HG03108 (cell line): ENCODE results near the gene TMC7.
"Not testable (repeated sequence)": the region's sequence is repeated elsewhere in the genome, so short reads cannot be mapped to it uniquely, and the experiment has no call there.

Source experiments
- ATAC-seq: cut with Tn5 transposase; IDR thresholded peaks from one replicate; pipeline ENCODE4 v1.9.1; 2021; ENCODE audit warnings: moderate library complexity; ENCODE audit not compliant: unreplicated experiment

The TMC7 gene

DNA sequence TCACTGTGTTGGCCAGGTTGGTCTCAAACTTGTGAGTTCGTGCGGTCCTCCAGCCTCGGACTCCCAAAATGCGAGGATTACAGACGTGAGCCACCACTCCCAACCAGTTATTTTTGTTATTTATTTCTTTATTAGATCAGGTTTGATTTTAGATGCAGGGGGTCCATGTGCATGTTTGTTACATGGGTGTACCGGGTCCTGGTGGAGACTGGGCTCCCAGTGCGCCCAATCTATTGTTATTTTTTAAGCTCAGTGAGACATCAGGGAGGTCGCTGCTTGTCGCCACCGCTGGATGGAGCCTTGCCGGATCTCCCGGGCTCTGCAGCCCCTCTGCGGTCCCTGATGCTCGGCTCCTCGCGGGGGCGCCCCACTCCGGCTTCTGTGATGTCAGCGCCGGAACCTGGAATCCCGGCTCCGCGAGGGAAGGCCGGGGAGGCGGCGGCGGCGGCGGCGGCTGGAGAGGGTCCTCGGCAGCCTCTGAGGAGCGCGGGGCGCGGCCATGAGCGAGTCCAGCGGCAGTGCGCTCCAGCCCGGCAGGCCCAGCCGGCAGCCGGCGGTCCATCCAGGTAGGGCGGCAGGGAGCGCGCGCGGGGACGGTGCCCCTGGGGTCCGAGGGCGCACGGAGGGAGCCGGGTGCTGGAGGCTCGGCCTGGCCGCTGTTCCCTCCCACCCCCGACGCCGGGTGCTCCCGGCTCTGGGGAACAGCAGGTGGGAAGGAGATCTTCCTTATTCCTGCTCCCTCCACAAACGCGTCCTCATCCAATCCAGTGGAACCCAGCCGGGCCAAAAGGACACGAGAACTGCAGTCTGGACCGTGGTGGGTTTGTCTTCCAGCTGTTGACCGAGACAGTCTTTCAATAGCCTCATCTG is at the start of gene TMC7:
Gene TMC7 (plus strand): TSS at position 370 of the 870 bp plus-strand sequence. CDS start 130 bp downstream, at position 500.
- no peak for ATAC-seq

DNA sequence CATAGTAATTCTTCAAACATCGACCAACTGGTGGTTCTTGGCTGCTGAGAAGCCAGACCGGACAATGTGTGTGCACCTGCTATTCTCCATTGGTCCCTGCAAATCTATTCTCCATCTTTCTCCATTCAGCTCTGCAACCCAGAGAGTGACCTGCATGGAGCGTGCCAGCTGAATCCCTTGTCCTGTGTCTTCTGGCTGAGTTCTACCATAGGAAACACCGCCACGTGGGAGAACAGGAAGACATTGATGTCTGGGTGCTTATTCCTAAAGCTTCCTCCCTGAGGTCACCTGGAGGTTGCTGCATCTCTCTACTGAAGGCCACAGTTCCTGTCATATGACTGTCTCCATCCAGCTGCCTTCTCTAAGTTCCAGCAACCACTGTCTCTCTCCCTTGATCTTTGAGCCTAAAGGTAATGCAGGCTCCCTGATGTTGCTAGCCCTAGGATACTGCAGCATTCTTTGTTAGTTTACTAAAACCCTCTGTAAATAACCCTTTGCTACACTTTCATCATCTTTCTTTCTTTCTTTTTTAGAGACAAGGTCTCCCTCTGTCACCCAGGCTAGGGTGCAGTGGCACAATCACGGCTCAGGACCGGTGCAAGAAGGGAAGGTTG is 46.9 kb upstream of the TMC7 start:
- no peak for ATAC-seq

DNA sequence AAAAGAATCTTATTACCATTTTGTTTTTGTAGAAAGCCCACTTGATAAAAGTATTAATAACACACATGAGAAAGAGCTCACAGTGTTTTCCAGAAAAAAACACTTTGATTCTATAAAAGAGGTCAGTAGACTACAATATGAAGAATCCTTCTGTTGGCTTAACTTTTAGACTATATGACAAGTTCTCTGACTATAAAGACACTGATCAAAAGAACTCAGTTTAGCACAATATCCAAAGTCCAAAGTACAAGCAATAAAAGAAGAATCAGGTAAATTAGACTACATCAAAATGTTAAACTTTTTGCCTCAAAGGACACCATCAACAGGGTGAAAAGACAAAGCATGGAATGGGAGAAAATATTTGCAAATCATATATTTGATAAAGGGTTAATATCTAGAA is 46.3 kb upstream of the TMC7 start:
- no peak for ATAC-seq

DNA sequence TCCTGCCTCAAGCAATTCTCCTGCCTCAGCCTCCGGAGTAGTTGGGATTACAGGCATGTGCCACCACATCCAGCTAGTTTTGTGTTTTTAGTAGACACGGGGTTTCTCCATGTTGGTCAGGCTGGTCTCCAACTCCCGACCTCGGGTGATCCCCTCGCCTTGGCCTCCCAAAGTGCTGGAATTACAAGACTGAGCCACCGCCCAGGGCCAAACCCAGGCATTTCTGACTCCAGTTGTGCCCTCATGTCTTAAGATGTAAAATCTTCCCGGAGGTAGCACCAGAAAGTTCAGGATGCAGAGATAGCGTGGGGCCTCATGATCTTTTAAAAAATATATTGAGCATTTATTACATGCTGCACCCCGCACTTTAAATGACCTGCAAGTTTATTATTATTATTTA is 44.7 kb upstream of the TMC7 start:
- no peak for ATAC-seq

DNA sequence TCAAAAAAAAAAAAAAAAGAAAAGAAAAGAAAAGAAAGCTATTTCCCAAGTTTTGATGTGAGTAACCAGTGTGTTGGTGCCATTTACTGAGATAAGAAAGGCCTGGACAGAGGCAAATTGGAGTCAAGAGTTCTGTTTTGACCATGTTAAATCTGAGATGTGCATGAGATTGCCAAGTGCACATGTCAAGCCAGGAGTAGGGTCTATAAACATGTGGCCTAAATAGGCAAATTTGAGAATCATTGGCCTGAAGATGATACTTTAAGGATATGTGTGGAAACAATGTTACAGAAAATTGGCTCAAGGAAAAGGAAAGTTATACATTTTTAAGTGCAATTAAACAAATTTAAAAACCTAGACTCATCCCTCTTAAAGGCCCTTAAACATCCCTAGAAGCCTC is 42.3 kb upstream of the TMC7 start:
- ATAC-seq = no peak

DNA sequence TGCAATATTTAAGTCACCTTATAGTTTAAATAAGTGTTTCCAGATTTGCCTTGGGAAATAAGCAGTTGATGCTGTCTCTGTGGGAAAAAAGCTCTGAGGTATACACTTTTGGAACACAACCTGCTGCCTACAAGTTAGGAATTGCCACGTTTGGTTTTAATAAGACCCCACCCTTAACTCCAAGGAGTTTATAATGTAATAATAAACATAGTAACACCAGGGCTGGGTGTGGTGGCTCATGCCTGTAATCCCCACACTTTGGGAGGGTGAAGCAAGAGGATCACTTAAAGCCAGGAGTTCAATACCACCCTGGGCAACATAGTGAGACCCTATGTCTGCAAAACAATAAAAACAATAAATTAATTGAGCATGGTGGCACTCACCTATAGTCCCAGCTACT is 41.7 kb upstream of the TMC7 start:
- no peak for ATAC-seq

DNA sequence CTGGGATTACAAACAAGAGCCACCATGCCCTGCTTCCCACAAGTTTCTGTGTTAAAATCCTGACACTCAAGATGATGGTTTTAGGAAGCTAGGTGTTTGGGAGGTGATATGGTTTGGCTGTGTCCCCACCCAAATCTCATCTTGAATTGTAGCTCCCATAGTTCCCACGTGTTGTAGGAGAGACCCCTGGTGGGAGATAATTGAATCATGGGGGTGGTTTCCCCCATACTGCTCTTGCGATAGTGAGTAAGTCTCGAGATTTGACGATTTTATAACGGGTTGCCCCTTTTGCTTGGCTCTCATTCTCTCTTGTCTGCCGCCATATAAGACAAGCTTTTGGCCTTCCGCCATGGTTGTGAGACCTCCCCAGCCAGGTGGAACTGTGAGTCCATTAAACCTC is 40.3 kb upstream of the TMC7 start:
- no peak for ATAC-seq

DNA sequence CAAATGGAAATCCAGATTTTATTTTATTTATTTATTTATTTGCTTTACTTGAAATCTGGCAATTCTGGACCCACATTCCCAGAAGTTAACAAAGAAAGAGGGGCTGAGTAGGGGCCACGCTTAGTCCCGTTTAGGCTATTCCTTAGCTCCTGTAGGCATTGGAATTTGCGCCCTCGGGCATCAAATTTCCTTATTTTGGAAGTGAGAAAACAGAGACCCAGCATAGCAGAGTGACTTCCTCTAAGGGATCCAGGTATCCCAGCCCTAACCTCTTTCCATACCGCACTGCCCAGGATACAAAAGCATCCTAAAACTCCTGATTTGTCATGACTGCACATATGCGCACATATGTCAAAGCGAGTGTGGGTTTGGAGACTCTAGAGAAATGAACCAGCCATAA is 38.5 kb upstream of the TMC7 start:
- ATAC-seq = no peak

DNA sequence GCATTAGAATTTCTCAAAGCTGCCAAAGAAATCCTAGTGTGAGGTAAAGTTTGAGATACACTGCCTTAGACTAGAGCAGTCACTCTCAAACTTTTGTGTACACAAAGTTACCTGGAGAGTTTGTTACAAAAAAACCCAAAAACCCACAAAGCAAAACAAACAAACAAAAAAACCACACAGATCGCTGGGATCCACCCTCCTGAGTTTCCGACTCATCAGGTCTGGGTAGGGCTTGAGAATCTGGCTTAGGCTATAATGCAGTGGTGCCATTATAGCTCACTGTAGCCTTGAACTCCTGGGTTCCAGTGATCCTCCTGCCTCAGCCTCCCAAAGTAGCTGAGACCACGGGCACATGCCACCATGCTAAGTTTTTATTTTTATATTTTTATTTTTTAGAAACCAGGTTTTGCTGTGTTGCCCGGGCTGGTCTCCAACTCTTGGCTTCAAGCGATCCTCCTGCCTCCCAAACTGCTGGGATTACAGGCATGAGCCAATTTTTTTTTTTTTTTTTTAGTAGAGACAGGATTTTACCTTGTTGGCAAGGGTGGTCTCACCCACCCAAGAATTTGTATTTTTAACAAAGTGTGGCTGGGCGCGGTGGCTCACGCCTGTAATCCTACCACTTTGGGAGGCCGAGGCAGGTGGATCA is 35.2 kb upstream of the TMC7 start:
- ATAC-seq = no peak

DNA sequence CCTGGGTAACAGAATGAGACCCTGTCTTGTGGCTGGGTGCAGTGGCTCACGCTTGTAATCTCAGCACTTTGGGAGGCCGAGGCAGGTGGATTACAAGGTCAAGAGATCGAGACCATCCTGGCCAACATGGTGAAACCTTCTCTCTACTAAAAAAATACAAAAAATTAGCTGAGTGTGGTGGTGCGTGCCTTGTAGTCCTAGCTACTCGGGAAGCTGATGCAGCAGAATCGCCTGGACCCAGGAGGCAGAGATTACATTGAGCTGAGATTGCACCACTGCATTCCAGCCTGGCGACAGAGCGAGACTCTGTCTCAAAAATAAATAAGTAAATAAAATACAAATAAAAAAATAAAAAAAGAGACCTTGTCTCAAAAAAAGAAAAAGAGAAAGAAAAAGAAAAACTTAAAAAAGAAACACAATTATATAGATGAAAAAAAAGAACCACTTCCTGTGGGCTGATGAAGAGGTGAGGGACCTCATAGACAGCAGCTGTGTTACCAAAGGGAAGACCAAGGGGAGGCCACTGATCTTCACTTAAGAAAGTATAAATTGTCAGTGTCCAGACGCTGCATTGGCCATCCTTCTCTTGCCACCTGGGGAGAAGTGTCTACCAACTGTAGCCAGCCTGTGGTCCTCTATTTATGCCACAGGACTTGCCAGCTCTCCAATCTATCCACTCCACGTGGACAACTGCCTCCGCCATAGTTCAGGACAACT is 33.1 kb upstream of the TMC7 start:
- ATAC-seq = no peak

DNA sequence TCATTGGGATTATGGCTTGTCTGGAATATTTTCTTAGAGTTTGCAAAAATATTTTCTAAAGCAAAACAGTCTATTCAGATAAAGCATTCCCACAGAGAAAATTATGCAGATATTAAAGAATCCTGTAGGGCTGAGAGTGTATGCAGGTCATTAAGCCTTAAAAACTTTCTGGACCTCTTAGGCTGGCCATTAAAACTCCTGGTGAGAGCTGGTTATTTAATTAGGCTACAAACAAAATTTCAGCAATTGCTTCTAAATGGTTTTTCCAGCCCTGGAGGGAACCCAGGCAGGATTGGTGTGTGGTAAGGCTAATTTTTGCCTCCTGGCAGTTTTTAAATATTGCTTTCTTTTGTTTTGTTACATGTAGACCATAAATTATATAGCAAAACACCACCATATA is 30.2 kb upstream of the TMC7 start:
- ATAC-seq = no peak

DNA sequence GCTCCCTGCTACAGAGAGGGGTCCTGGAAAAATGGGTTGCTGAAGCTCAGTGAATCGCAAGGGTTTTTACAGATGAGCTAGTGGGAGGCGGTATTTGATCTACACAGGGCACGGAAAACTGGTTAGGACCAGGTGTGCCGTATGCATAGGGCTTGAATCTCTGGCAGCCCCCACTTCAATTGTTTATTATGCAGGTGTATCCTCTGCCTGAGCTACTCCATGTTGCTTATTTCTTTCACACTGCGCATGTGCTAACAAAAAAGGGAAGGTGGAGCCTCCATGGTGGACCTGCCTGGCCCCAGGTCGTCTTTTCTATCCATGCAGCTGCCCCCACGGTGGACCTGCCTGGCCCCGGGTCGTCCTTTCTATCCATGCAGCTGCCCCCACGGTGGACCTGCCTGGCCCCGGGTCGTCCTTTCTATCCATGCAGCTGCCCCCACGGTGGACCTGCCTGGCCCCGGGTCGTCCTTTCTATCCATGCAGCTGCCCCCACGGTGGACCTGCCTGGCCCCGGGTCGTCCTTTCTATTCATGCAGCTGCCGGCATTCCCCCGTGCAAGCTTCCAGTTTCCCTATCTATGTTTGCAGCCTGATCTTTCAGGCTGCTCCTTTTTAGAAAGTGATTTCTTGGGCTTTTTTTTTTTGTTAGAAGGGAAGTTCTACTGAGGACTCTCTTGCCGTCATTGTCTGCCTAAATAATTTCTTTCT is 27.7 kb upstream of the TMC7 start:
- ATAC-seq = not testable (repeated sequence)

DNA sequence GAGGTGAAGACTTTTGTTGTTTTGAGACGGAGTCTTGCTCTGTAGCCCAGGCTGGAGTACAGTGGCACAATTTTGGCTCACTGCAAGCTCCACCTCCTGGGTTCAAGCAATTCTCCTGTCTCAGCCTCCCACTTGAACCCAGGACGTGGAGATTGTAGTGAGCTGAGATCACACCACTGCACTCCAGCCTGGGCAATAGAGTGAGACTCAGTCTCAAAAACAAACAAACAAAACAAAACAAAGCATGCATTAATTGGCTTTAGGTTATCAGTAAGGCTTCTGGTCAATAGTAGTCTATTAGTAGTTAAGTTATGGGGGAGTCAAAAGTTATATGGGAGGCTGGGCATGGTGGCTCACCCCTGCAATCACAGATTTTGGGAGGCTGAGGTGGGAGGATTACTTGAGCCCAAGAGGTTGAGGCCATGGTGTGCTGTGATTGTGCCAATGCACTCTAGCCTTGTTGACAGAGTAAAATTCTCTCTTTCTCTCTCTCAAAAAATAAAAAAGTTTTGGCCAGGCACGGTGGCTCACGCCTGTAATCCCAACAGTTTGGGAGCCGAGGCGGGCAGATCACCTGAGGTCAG is 27.0 kb upstream of the TMC7 start:
- not testable (repeated sequence) for ATAC-seq

DNA sequence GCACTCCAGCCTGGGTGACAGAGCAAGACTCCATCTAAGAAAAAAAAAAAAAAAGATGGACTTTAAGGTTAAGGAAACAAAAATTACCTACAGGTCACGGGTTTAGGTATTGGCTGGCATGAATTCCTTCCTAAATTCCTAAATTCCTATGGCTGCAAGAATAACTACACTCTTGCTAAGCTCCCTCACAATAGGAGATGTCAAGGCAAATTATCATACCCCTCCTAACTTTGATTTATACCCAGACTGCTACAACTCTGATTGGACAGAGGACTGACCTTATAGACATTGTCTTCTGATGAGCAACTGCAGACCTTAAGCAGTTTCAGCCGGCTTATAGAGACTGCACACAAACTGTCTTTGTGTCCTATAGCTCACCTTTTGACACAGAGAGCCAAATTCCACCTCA is 25.1 kb upstream of the TMC7 start:
- ATAC-seq = no peak

DNA sequence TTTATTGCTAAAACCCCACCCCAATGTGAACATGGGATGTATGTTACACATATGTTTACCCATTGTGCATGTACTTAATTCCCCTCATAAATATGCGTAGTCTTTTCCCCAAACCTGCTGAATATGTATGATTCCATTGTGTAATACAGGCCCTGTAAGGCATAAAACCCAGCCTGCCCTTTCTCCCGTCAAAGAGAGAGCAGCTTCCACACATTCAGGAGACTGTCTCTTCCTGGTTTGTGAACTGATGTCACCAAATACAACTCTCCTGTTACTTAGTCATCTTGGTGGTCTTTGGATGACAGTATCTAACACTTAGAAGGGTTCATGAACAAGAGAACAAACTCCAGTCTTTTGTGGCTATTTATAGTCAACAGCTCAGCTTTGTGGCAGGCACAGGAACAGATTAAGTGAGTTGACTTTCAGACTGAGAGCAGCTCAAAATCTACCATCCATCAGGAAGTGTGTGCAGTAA is 24.7 kb upstream of the TMC7 start:
- no peak for ATAC-seq

DNA sequence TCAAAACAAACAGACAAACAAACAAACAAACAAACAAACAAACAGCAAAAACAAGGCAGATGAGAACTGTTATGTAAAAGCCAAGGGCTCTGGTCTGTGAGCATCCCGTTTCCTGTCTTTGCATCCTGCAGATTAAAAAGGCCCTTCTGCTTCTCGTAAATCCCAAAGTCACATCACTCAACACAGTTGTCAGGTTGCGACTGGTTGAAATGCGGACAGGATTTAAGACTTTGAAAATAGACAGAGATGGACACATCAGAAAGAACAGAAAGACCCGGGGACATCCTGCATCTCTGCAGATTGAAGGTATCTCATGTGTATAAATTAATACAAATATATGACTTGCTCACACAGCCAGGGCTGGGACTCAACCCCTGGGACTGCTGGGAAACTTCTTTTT is 18.2 kb upstream of the TMC7 start:
- ATAC-seq = no peak

DNA sequence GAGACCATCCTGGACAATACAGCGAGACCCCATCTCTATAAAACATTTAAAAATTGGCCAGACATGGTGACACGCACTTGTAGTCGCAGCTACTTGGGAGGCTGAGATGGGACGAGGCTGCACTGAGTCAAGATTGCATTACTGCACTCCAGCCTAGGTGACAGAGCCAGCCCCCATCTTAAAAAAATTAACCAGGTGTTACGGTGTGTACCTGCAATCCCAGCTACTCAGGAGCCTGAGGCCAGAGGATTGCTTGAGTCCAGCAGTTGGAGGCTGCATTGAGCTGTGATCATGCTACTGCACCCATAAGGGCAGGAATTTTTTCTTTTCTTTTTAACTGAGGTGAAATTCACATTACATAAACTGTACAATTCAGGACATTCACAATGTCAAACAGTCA is 16.9 kb upstream of the TMC7 start:
- ATAC-seq = no peak

DNA sequence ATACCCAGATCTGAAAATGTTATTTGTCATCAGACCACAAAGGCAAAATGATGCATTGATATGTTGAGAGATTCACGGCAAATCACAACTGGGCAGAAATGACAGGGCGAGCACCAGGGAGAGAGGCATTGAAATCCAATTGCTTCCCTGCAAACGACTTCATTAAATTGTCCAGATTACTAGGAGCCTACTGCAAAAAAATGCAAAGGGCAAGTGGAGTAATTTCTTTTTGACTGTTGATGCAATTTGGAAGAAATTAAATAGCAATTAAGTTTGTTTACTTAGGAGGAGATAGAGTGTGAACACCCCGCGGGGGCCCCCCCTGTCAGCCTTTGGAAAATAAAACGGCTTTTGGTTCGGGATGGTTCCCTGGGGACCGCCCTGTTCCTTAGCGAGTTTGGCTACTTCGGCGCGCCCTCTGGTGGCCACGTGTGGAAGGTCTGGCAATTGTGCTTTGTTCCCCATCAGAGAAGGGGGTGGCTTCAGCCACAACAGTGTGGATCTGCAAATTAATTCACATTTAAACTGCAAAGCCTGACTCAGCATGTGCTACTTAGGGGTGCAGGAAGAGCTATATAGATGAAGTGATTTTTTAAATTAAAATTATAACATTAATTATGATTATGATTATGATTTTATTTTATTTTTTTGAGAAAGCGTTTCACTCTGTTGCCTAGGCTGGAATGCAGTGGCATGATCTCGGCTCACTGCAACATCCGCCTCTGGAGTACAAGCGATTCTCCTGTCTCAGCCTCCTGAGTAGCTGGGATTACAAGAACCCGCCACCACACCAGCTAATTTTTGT is 14.5 kb upstream of the TMC7 start:
- no peak for ATAC-seq

DNA sequence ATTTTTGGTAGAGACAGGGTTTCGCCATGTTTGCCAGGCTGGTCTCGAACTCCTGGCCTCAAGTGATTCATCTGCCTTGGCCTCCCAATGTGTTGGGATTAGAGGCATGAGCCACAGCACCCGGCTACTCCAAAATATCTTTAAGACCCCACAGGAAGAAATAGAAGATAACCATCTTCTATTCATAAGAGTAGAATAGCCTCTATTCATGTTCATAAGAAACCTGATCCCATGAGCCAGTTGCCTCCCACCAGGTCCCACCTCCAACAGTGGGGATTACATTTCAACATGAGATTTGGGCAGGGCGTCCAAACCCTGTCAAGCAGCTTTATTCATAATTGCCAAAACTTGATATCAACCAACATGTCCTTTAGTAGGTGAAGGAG is 13.9 kb upstream of the TMC7 start:
- ATAC-seq = no peak

DNA sequence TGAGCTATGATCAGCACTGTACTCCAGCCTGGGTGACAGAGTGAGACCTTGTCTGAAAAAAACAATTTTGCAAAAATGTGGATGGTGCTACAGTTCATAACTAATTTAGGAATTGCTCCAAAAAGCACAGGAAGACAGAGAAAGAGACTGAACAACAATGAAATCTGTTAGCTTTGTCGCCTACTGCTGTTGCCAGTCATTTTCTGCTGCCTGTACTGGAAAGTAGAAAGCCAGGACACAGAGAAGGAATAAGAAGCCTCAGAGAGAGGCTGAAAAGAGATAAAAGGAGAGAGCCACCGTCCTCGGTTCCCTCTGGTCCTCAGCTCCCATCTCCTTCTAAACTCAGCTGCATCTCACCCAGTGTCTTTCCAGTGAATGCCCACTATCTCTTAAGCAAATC is 8.6 kb upstream of the TMC7 start:
- ATAC-seq = no peak
